GM20000 (cell line): Measurements from ENCODE around the gene ZNF219.

Experiments
- DNase-seq: peaks from one replicate; pipeline ENCODE4 v3.0.0; 2012; ENCODE audit warnings: low spot score
- CTCF ChIP-seq: IDR thresholded peaks from 2 replicates; pipeline ENCODE4 v1.5.1; 2012; ENCODE audit warnings: mild to moderate bottlenecking, control low read depth; ENCODE audit errors: extremely low read depth, missing control alignments

The ZNF219 gene

GRCh38 chr14:21120686-21121085, 22.2 kb upstream of the ZNF219 start:
- DNase-seq: no peak

GRCh38 chr14:21118933-21119332, 20.5 kb upstream of the ZNF219 start:
- no peak for TF ChIP-seq CTCF
- DNase-seq: no peak

More at GRCh38 chr14:21120686-21121085, 22.2 kb upstream of the ZNF219 start:
- no peak for TF ChIP-seq CTCF

- no peak for TF ChIP-seq CTCF
- no peak for DNase-seq
Measured at GRCh38 chr14:21113369-21113768, 14.9 kb upstream of the ZNF219 start.

GRCh38 chr14:21112255-21112654, 13.8 kb upstream of the ZNF219 start:
- no peak for TF ChIP-seq CTCF
- DNase-seq: no peak

- no peak for TF ChIP-seq CTCF
- DNase-seq: peak; percentile 31
Measured at GRCh38 chr14:21109377-21110138, 11.1 kb upstream of the ZNF219 start.

GRCh38 chr14:21108791-21109190, 10.3 kb upstream of the ZNF219 start:
- TF ChIP-seq CTCF: no peak
- DNase-seq: peak; percentile 21

GRCh38 chr14:21107283-21107800, 8.9 kb upstream of the ZNF219 start:
- no peak for TF ChIP-seq CTCF
- no peak for DNase-seq
